Measurements from ENCODE around the gene SUCLA2. TPM values are rescaled to one million over a fixed set of nuclear protein-coding genes. Genes with fewer than 3 reads are reported as not detected.
A peak's percentile ranks its signal among the peaks of the same experiment; 100 is the strongest.

Gene SUCLA2
- total RNA-seq, 1 experiment from 2014 or later: 80.8 TPM

GRCh38 chr13:47898080-47898479 lies 103.0 kb downstream of the SUCLA2 start:
- Mint-ChIP-seq H3K27ac (ENCODE audit: unreplicated experiment) (peak overlapping the region; percentile 20), H3K4me3 (ENCODE audit: unreplicated experiment) (no peak overlapping the region), H3K4me1 (ENCODE audit: low read depth, unreplicated experiment) (peaks cover 17% of the 10 kb centered on the region), H3K27me3 (ENCODE audit: insufficient read depth, unreplicated experiment) (no peaks in the 10 kb centered on the region), H3K36me3 (ENCODE audit: insufficient read depth, unreplicated experiment) (peaks cover 6% of the 10 kb centered on the region), H3K9me3 (ENCODE audit: unreplicated experiment) (peaks cover 12% of the 10 kb centered on the region)
- no TSS peak for BruUV-seq (replicated peaks)
- no peak overlapping the region for H3K4me3 ChIP-seq (ENCODE audit: low read depth, low read length)
- no peaks in the 10 kb centered on the region for H3K36me3 ChIP-seq (ENCODE audit: control insufficient read depth, insufficient read depth, low read length)
- peaks cover 7% of the 10 kb centered on the region; the same call in 1 of the 2 replicates for H3K9me3 ChIP-seq
- intact Hi-C loops (cut with micrococcal nuclease; ENCODE audit: unreplicated experiment): no loop called here
- no peak for DNase-seq
- no peak for TF ChIP-seq CTCF (IDR thresholded peaks at IDR 0.05; ENCODE audit: insufficient read depth in 1 of 2, low read depth in 1 of 2, low read length in 1 of 2, severe bottlenecking in 1 of 2, unreplicated experiment in 1 of 2)
- ChIA-PET POLR2A (no interaction called here), CTCF (no interaction called here)
- H3K27me3 ChIP-seq (replicated peaks; ENCODE audit: control insufficient read depth, insufficient read depth, low read length): no peaks in the 10 kb centered on the region
- H3K4me1 ChIP-seq: peaks cover 37% of the 10 kb centered on the region

GRCh38 chr13:47897411-47898050 lies 103.5 kb downstream of the SUCLA2 start:
- peak; percentile 62 to 82 for DNase-seq
- Histone ChIP-seq H3K36me3 (ENCODE audit: control insufficient read depth, insufficient read depth, low read length) (no peaks in the 10 kb centered on the region), H3K9me3 (peaks cover 7% of the 10 kb centered on the region; the same call in 1 of the 2 replicates), H3K27me3 (replicated peaks; ENCODE audit: control insufficient read depth, insufficient read depth, low read length) (no peaks in the 10 kb centered on the region), H3K4me3 (ENCODE audit: low read depth, low read length) (no peak overlapping the region), H3K4me1 (peaks cover 31% of the 10 kb centered on the region)
- peaks cover 6% of the 10 kb centered on the region for H3K36me3 Mint-ChIP-seq (ENCODE audit: insufficient read depth, unreplicated experiment)
- intact Hi-C loops (cut with micrococcal nuclease; ENCODE audit: unreplicated experiment): no loop called here
- H3K27ac Mint-ChIP-seq (ENCODE audit: unreplicated experiment): peak overlapping the region; percentile 20
- H3K4me1 Mint-ChIP-seq (ENCODE audit: low read depth, unreplicated experiment): peaks cover 17% of the 10 kb centered on the region
- no peak overlapping the region for H3K4me3 Mint-ChIP-seq (ENCODE audit: unreplicated experiment)
- ChIA-PET POLR2A (no interaction called here), CTCF (no interaction called here)
- peaks cover 12% of the 10 kb centered on the region for H3K9me3 Mint-ChIP-seq (ENCODE audit: unreplicated experiment)
- BruUV-seq (replicated peaks): no TSS peak
- H3K27me3 Mint-ChIP-seq (ENCODE audit: insufficient read depth, unreplicated experiment): no peaks in the 10 kb centered on the region
- TF ChIP-seq CTCF (IDR thresholded peaks at IDR 0.05; ENCODE audit: insufficient read depth in 1 of 2, low read depth in 1 of 2, low read length in 1 of 2, severe bottlenecking in 1 of 2, unreplicated experiment in 1 of 2): no peak

GRCh38 chr13:47896546-47896945 lies 104.5 kb downstream of the SUCLA2 start:
- no peaks in the 10 kb centered on the region for H3K27me3 Mint-ChIP-seq (ENCODE audit: insufficient read depth, unreplicated experiment)
- BruUV-seq (replicated peaks): no TSS peak
- peaks cover 6% of the 10 kb centered on the region for H3K36me3 Mint-ChIP-seq (ENCODE audit: insufficient read depth, unreplicated experiment)
- Histone ChIP-seq H3K4me3 (ENCODE audit: low read depth, low read length) (no peak overlapping the region), H3K36me3 (ENCODE audit: control insufficient read depth, insufficient read depth, low read length) (no peaks in the 10 kb centered on the region), H3K4me1 (peaks cover 22% of the 10 kb centered on the region), H3K27me3 (replicated peaks; ENCODE audit: control insufficient read depth, insufficient read depth, low read length) (no peaks in the 10 kb centered on the region), H3K9me3 (peaks cover 7% of the 10 kb centered on the region; the same call in 1 of the 2 replicates)
- H3K27ac Mint-ChIP-seq (ENCODE audit: unreplicated experiment): peak overlapping the region; percentile 20
- CTCF ChIA-PET: no interaction called here
- TF ChIP-seq CTCF (IDR thresholded peaks at IDR 0.05; ENCODE audit: insufficient read depth in 1 of 2, low read depth in 1 of 2, low read length in 1 of 2, severe bottlenecking in 1 of 2, unreplicated experiment in 1 of 2): no peak
- H3K4me3 Mint-ChIP-seq (ENCODE audit: unreplicated experiment): no peak overlapping the region
- POLR2A ChIA-PET: no interaction called here
- no peak for DNase-seq
- H3K4me1 Mint-ChIP-seq (ENCODE audit: low read depth, unreplicated experiment): peaks cover 17% of the 10 kb centered on the region
- H3K9me3 Mint-ChIP-seq (ENCODE audit: unreplicated experiment): peaks cover 12% of the 10 kb centered on the region
- intact Hi-C loops (cut with micrococcal nuclease; ENCODE audit: unreplicated experiment): no loop called here

Data from Caco-2 (cell line).